GM19238 (cell line): ENCODE results near the gene XYLT2.

Source experiments
- DNase-seq: peaks from one replicate; pipeline ENCODE4 v3.0.0; 2011; ENCODE audit warnings: low spot score; ENCODE audit not compliant: insufficient read length

The XYLT2 gene

GRCh38 chr17:50363217-50364060 lies 17.5 kb downstream of the XYLT2 start:
- no peak for DNase-seq

GRCh38 chr17:50364061-50364458 lies 18.1 kb downstream of the XYLT2 start:
- DNase-seq = no peak

- DNase-seq = no peak
Measured at GRCh38 chr17:50364715-50365114, 18.8 kb downstream of the XYLT2 start.

GRCh38 chr17:50365165-50365564 lies 19.2 kb downstream of the XYLT2 start:
- no peak for DNase-seq

- DNase-seq = no peak
Measured at GRCh38 chr17:50365649-50366393, 19.9 kb downstream of the XYLT2 start.

- DNase-seq = no peak
Measured at GRCh38 chr17:50367401-50367800, 21.5 kb downstream of the XYLT2 start.

- no peak for DNase-seq
Measured at GRCh38 chr17:50370052-50370451, 24.1 kb downstream of the XYLT2 start.

GRCh38 chr17:50371526-50371925 lies 25.6 kb downstream of the XYLT2 start:
- DNase-seq = no peak

- DNase-seq = no peak
Measured at GRCh38 chr17:50372222-50372757, 26.4 kb downstream of the XYLT2 start.

- peak; percentile 93 for DNase-seq
Measured at GRCh38 chr17:50372758-50373556, 27.0 kb downstream of the XYLT2 start, which contains the start of the genes EME1 and MRPL27. TSS of gene EME1 (plus strand) at chr17:50373229. CDS start at chr17:50375209, 1,980 bp downstream. TSS of gene MRPL27 (minus strand) at chr17:50373184. CDS start at chr17:50373170, 14 bp downstream.

- no peak for DNase-seq
Measured at GRCh38 chr17:50373705-50374104, 27.8 kb downstream of the XYLT2 start.

- DNase-seq = no peak
Measured at GRCh38 chr17:50375858-50376538, 30.1 kb downstream of the XYLT2 start.

GRCh38 chr17:50379351-50380132 lies 33.6 kb downstream of the XYLT2 start:
- no peak for DNase-seq

- no peak for DNase-seq
Measured at GRCh38 chr17:50380369-50381259, 34.7 kb downstream of the XYLT2 start.

- no peak for DNase-seq
Measured at GRCh38 chr17:50381260-50381815, 35.4 kb downstream of the XYLT2 start.

- no peak for DNase-seq
Measured at GRCh38 chr17:50381920-50382319, 36.0 kb downstream of the XYLT2 start.

- DNase-seq = no peak
Measured at GRCh38 chr17:50382931-50383330, 37.0 kb downstream of the XYLT2 start.

GRCh38 chr17:50386510-50386909 lies 40.6 kb downstream of the XYLT2 start:
- no peak for DNase-seq

GRCh38 chr17:50388728-50389127 lies 42.8 kb downstream of the XYLT2 start:
- no peak for DNase-seq
